BLaER1 treated with 17β-estradiol and CSF1 and Interleukin-3, amounts not matched to agents 10 nM and 100 nM (cell line): ENCODE data around the gene SHCBP1.

Source experiments
- H3K27ac ChIP-seq, 11 experiments: shearing (Covaris generic); formaldehyde crosslinking; 2 replicates each; pipeline ENCODE4 v1.8.1; 2022
- H3K27me3 ChIP-seq, 11 experiments: shearing (Covaris generic); formaldehyde crosslinking; 2 replicates each; pipeline ENCODE4 v1.8.1; 2022
- H3K36me3 ChIP-seq, 11 experiments: shearing (Covaris generic); formaldehyde crosslinking; 2 replicates each; pipeline ENCODE4 v1.8.1; 2022
- H3K4me1 ChIP-seq, 10 experiments: shearing (Covaris generic); formaldehyde crosslinking; 2 replicates each; pipeline ENCODE4 v1.8.1; 2022
- H3K4me2 ChIP-seq, 11 experiments: shearing (Covaris generic); formaldehyde crosslinking; 2 replicates each; pipeline ENCODE4 v1.8.1; 2022
- H3K4me3 ChIP-seq, 10 experiments: shearing (Covaris generic); formaldehyde crosslinking; 2 replicates each; pipeline ENCODE4 v1.8.1; 2022
- H3K9ac ChIP-seq, 11 experiments: shearing (Covaris generic); formaldehyde crosslinking; 2 replicates each; pipeline ENCODE4 v1.8.1; 2022
- H3K9me3 ChIP-seq, 11 experiments: shearing (Covaris generic); formaldehyde crosslinking; replicated peaks in 1 of 11; 2 replicates each; pipeline ENCODE4 v1.8.1; 2022
- H4K20me1 ChIP-seq, 11 experiments: shearing (Covaris generic); formaldehyde crosslinking; 2 replicates each; pipeline ENCODE4 v1.8.1; 2022
- Cebpa-rat ChIP-seq, 11 experiments: shearing (Covaris generic); IDR thresholded peaks; 2 replicates each; pipeline ENCODE4 v1.8.1; 2022

SHCBP1 gene

DNA sequence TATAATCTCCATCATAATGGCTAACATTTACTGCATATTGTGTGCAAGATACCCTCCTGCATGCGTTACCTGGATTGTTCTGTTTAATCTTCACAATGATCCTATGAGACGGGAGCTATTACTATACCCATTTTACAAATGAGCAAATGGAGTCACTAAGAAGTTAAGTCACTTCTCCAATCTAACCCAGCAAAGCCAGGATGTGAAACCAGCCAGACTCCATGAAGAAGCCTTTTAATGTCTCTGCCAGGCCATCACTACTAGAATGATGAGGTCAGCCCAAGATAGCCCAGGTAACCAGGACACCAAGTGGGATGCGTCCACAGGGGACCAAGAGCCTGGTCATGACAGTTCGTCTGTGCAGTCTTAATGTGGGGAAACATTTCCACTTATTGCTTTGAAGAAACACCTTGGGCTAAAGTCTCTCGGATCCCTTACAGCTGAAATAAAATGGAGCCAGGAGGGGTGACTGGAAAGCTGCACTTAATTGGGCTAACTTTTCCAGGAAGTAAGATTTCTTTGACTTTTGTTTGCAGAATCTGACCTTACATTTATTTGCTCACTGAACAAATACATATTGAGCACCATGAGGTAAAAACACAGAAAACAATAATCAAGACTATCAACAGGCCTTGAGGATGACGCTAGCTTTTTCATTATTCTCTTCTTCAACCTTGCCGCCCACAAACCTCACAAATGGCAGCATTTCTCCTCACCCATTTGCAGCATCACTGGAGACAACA lies 926 bp upstream of the SHCBP1 start:
- H4K20me1 ChIP-seq = peaks cover 0 to 8% (median 0%) of the 10 kb centered on the region in 11 experiments; a peak in 3 of 22 replicates
- peaks cover 19 to 28% (median 23%) of the 10 kb centered on the region in 10 experiments; a peak in 18 of 20 replicates for H3K4me1 ChIP-seq
- peak overlapping the region in 10 of 11 experiments; percentile 80 to 98 (median 86); a peak in 17 of 22 replicates for H3K4me2 ChIP-seq
- H3K9ac ChIP-seq = no peak overlapping the region
- H3K4me3 ChIP-seq = peak overlapping the region in 4 of 10 experiments; percentile 75 to 92 (median 82); a peak in 6 of 20 replicates
- H3K36me3 ChIP-seq = peaks cover under 1 to 28% (median 19%) of the 10 kb centered on the region in 11 experiments; a peak in 19 of 22 replicates
- no peaks in the 10 kb centered on the region for H3K9me3 ChIP-seq
- H3K27ac ChIP-seq = no peak overlapping the region
- TF ChIP-seq Cebpa-rat (IDR thresholded peaks at IDR 0.05) = no peak
- no peaks in the 10 kb centered on the region for H3K27me3 ChIP-seq

GRCh38 chr16:46620266-46621005 lies 743 bp downstream of the SHCBP1 start:
- H3K27me3 ChIP-seq = no peaks in the 10 kb centered on the region

GRCh38 chr16:46618516-46618915 lies 2.7 kb downstream of the SHCBP1 start:
- peaks cover 0 to 13% (median 0%) of the 10 kb centered on the region in 11 experiments; a peak in 4 of 22 replicates for H4K20me1 ChIP-seq
- H3K4me2 ChIP-seq = 0 out of 22 replicates have a peak overlapping the region, but pooled peaks of 1 of the 11 experiments have one; percentile 83
- peaks cover 9 to 64% (median 55%) of the 10 kb centered on the region in 11 experiments; a peak in 20 of 22 replicates for H3K36me3 ChIP-seq
- H3K9me3 ChIP-seq = no peaks in the 10 kb centered on the region
- no peak overlapping the region for H3K27ac ChIP-seq
- TF ChIP-seq Cebpa-rat (IDR thresholded peaks at IDR 0.05) = no peak
- H3K27me3 ChIP-seq = no peaks in the 10 kb centered on the region
- peaks cover 19 to 28% (median 23%) of the 10 kb centered on the region in 10 experiments; a peak in 18 of 20 replicates for H3K4me1 ChIP-seq
- H3K4me3 ChIP-seq = no peak overlapping the region
- no peak overlapping the region for H3K9ac ChIP-seq

More at GRCh38 chr16:46620266-46621005, 743 bp downstream of the SHCBP1 start:
- Histone ChIP-seq H3K9me3 (no peaks in the 10 kb centered on the region), H4K20me1 (peaks cover 0 to 8% (median 0%) of the 10 kb centered on the region in 11 experiments; a peak in 3 of 22 replicates), H3K4me3 (peak overlapping the region; percentile 73 to 94 (median 86)), H3K4me1 (peaks cover 19 to 28% (median 23%) of the 10 kb centered on the region in 10 experiments; a peak in 18 of 20 replicates), H3K27ac (peak overlapping the region in 10 of 11 experiments; percentile 53 to 96 (median 90); a peak in 20 of 22 replicates), H3K36me3 (peaks cover 9 to 45% (median 36%) of the 10 kb centered on the region in 11 experiments; a peak in 20 of 22 replicates), H3K4me2 (peak overlapping the region; percentile 80 to 98 (median 85)), H3K9ac (peak overlapping the region; percentile 68 to 96 (median 90); a peak in 21 of 22 replicates)
- TF ChIP-seq Cebpa-rat (IDR thresholded peaks at IDR 0.05) = no peak

- Histone ChIP-seq H3K4me1 (peaks cover 0 to 16% (median 7%) of the 10 kb centered on the region in 10 experiments; a peak in 13 of 20 replicates), H3K27me3 (no peaks in the 10 kb centered on the region), H3K27ac (no peak overlapping the region), H3K9me3 (no peaks in the 10 kb centered on the region), H4K20me1 (peaks cover 0 to 20% (median 0%) of the 10 kb centered on the region in 11 experiments; a peak in 5 of 22 replicates), H3K9ac (no peak overlapping the region), H3K4me3 (no peak overlapping the region), H3K36me3 (peaks cover 9 to 100% (median 99%) of the 10 kb centered on the region in 11 experiments; a peak in 20 of 22 replicates), H3K4me2 (no peak overlapping the region)
- no peak for TF ChIP-seq Cebpa-rat (IDR thresholded peaks at IDR 0.05)
These were observed 7.2 kb downstream of the SHCBP1 start for GRCh38 chr16:46614006-46614405.

DNA sequence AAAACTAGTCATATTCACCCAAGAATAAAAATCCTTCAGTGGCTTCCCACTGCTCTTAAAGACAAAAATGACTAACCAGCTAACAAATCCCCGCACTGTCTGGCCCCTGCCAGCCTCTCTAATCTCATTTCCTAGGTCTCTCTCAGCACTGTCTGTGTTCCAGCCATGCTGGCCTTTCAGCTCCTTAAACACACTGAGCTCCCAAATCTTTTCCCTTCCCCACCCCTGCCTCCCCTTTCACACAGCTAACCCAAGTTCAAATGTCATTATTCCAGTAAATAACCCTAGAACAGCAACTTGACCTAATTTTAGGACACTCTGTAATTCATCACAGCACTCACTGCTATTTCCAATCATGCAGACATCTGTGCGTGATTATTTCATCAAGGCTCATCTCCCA lies 7.8 kb downstream of the SHCBP1 start:
- Histone ChIP-seq H3K4me2 (no peak overlapping the region), H3K4me3 (no peak overlapping the region)

GRCh38 chr16:46612121-46612520 lies 9.1 kb downstream of the SHCBP1 start:
- peaks cover 0 to 18% (median 0%) of the 10 kb centered on the region in 11 experiments; a peak in 5 of 22 replicates for H4K20me1 ChIP-seq
- peak overlapping the region in 5 of 11 experiments; percentile 4 to 55 (median 9); a peak in 7 of 22 replicates for H3K27ac ChIP-seq
- no peak overlapping the region for H3K4me3 ChIP-seq
- H3K4me1 ChIP-seq = peaks cover 0 to 16% (median 6%) of the 10 kb centered on the region in 10 experiments; a peak in 9 of 20 replicates
- no peak overlapping the region for H3K9ac ChIP-seq
- peak overlapping the region in 3 of 11 experiments; percentile 14 to 59 (median 28); a peak in 5 of 22 replicates for H3K4me2 ChIP-seq
- peaks cover 1 to 100% (median 96%) of the 10 kb centered on the region in 11 experiments; a peak in 20 of 22 replicates for H3K36me3 ChIP-seq
- H3K27me3 ChIP-seq = no peaks in the 10 kb centered on the region
- no peak for TF ChIP-seq Cebpa-rat (IDR thresholded peaks at IDR 0.05)
- H3K9me3 ChIP-seq = no peaks in the 10 kb centered on the region

More for the DNA sequence above, 7.8 kb downstream of the SHCBP1 start:
- Histone ChIP-seq H3K36me3 (peaks cover 9 to 100% (median 97%) of the 10 kb centered on the region in 11 experiments; a peak in 20 of 22 replicates), H3K27me3 (no peaks in the 10 kb centered on the region), H4K20me1 (peaks cover 0 to 14% (median 0%) of the 10 kb centered on the region in 11 experiments; a peak in 4 of 22 replicates), H3K4me1 (peaks cover 0 to 16% (median 6%) of the 10 kb centered on the region in 10 experiments; a peak in 9 of 20 replicates), H3K9me3 (no peaks in the 10 kb centered on the region), H3K27ac (no peak overlapping the region), H3K9ac (no peak overlapping the region)
- TF ChIP-seq Cebpa-rat (IDR thresholded peaks at IDR 0.05) = no peak

- H3K9ac ChIP-seq = no peak overlapping the region
- H3K36me3 ChIP-seq = peaks cover 12 to 100% (median 96%) of the 10 kb centered on the region in 11 experiments
- no peak overlapping the region for H3K27ac ChIP-seq
These were observed 13.7 kb downstream of the SHCBP1 start for GRCh38 chr16:46607529-46607928.

GRCh38 chr16:46606231-46606630 lies 14.9 kb downstream of the SHCBP1 start:
- Histone ChIP-seq H3K36me3 (peaks cover 16 to 100% (median 95%) of the 10 kb centered on the region in 11 experiments), H3K27me3 (no peaks in the 10 kb centered on the region), H3K9ac (no peak overlapping the region), H3K4me3 (no peak overlapping the region), H3K4me1 (no peaks in the 10 kb centered on the region), H4K20me1 (peaks cover 0 to 10% (median 0%) of the 10 kb centered on the region in 11 experiments; a peak in 2 of 22 replicates), H3K27ac (no peak overlapping the region), H3K9me3 (no peaks in the 10 kb centered on the region), H3K4me2 (no peak overlapping the region)
- TF ChIP-seq Cebpa-rat (IDR thresholded peaks at IDR 0.05) = no peak

More at GRCh38 chr16:46607529-46607928, 13.7 kb downstream of the SHCBP1 start:
- Histone ChIP-seq H3K4me2 (no peak overlapping the region), H3K27me3 (no peaks in the 10 kb centered on the region), H3K9me3 (no peaks in the 10 kb centered on the region), H3K4me3 (no peak overlapping the region), H4K20me1 (peaks cover 0 to 10% (median 0%) of the 10 kb centered on the region in 11 experiments; a peak in 2 of 22 replicates), H3K4me1 (peaks cover 0 to 9% (median 1%) of the 10 kb centered on the region in 10 experiments; a peak in 9 of 20 replicates)
- TF ChIP-seq Cebpa-rat (IDR thresholded peaks at IDR 0.05) = no peak
